ENCODE results near the gene UGT2A2. TPM values are rescaled to one million over a fixed set of nuclear protein-coding genes. Genes with fewer than 3 reads are reported as not detected.
A peak's percentile ranks its signal among the peaks of the same experiment; 100 is the strongest.

UGT2A2 gene
- total and polyA plus RNA-seq, 2 experiments from 2014 or later, result not detected

- TF ChIP-seq REST (IDR thresholded peaks at IDR 0.05; ENCODE audit: unreplicated experiment) (no peak), CREB1 (CRISPR knock-in tag; IDR thresholded peaks at IDR 0.05; ENCODE audit: low read depth) (no peak), CTCF (conservative IDR thresholded peaks at IDR 0.05; ENCODE audit: low read depth in 2 of 2) (no peak), NANOG (IDR thresholded peaks at IDR 0.05; ENCODE audit: borderline replicate concordance) (no peak), EZH2phosphoT487 (IDR thresholded peaks at IDR 0.05; ENCODE audit: unreplicated experiment) (no peak), ZNF114 (CRISPR knock-in tag; IDR thresholded peaks at IDR 0.05) (no peak)
Observed at GRCh38 chr4:69653147-69653546, 13.7 kb upstream of the UGT2A2 start, which contains the start of gene UGT2A1 (continued).

GRCh38 chr4:69650872-69651271, 11.4 kb upstream of the UGT2A2 start:
- no peaks in the 10 kb centered on the region for H3K36me3 Mint-ChIP-seq (ENCODE audit: low read depth)
- Histone ChIP-seq H4K20me1 (replicated peaks; ENCODE audit: insufficient read depth) (no peaks in the 10 kb centered on the region), H2AFZ (no peak overlapping the region)

GRCh38 chr4:69649629-69650028, 10.2 kb upstream of the UGT2A2 start:
- no peaks in the 10 kb centered on the region for H3K4me1 Mint-ChIP-seq
- H3K27ac Mint-ChIP-seq, result no peak overlapping the region
- TF ChIP-seq REST (IDR thresholded peaks at IDR 0.05; ENCODE audit: unreplicated experiment) (no peak), STAT1 (IDR thresholded peaks at IDR 0.05; ENCODE audit: unreplicated experiment) (no peak)

More at GRCh38 chr4:69650872-69651271, 11.4 kb upstream of the UGT2A2 start:
- TF ChIP-seq ZNF114 (CRISPR knock-in tag; IDR thresholded peaks at IDR 0.05) (no peak), ZNF331 (CRISPR knock-in tag; IDR thresholded peaks at IDR 0.05; ENCODE audit: low read depth) (no peak)
- Mint-ChIP-seq H3K4me1 (no peaks in the 10 kb centered on the region), H3K27ac (no peak overlapping the region), H3K9me3 (no peaks in the 10 kb centered on the region), H3K4me3 (no peak overlapping the region), H3K27me3 (ENCODE audit: insufficient read depth, low read depth, poor library complexity) (no peaks in the 10 kb centered on the region)
- no peak overlapping the region for H3K4me3 ChIP-seq
- ATAC-seq (no peak), DNase-seq (ENCODE audit: low spot score) (no peak)
- H3K36me3 ChIP-seq (ENCODE audit: insufficient read depth), result no peaks in the 10 kb centered on the region
- no peak overlapping the region for H3K4me2 ChIP-seq
- H3K79me2 ChIP-seq (replicated peaks; ENCODE audit: insufficient read depth), result no peaks in the 10 kb centered on the region
- no peaks in the 10 kb centered on the region for H3F3A ChIP-seq (replicated peaks; ENCODE audit: low read depth)
- no peaks in the 10 kb centered on the region for H3K9me2 ChIP-seq (ENCODE audit: insufficient read depth)
- no peaks in the 10 kb centered on the region for H3K27me3 ChIP-seq (ENCODE audit: insufficient read depth)
- H3K27ac ChIP-seq (ENCODE audit: low read depth), result no peak overlapping the region
- no peaks in the 10 kb centered on the region for H3K4me1 ChIP-seq (ENCODE audit: insufficient read depth)

More at GRCh38 chr4:69649629-69650028, 10.2 kb upstream of the UGT2A2 start:
- Histone ChIP-seq H3K27me3 (ENCODE audit: insufficient read depth) (no peaks in the 10 kb centered on the region), H3K36me3 (ENCODE audit: insufficient read depth) (no peaks in the 10 kb centered on the region), H3F3A (replicated peaks; ENCODE audit: low read depth) (no peaks in the 10 kb centered on the region), H2AFZ (0 out of 2 replicates have a peak overlapping the region, but pooled peaks have one; percentile 38), H3K79me2 (replicated peaks; ENCODE audit: insufficient read depth) (no peaks in the 10 kb centered on the region), H3K4me2 (no peak overlapping the region), H3K4me1 (ENCODE audit: insufficient read depth) (no peaks in the 10 kb centered on the region), H3K27ac (ENCODE audit: low read depth) (no peak overlapping the region), H3K9me2 (ENCODE audit: insufficient read depth) (no peaks in the 10 kb centered on the region), H3K4me3 (no peak overlapping the region), H4K20me1 (replicated peaks; ENCODE audit: insufficient read depth) (no peaks in the 10 kb centered on the region)
- no peaks in the 10 kb centered on the region for H3K27me3 Mint-ChIP-seq (ENCODE audit: insufficient read depth, low read depth, poor library complexity)
- H3K36me3 Mint-ChIP-seq (ENCODE audit: low read depth), result no peaks in the 10 kb centered on the region
- ATAC-seq (no peak), DNase-seq (ENCODE audit: low spot score) (no peak)
- no peaks in the 10 kb centered on the region for H3K9me3 Mint-ChIP-seq
- no peak overlapping the region for H3K4me3 Mint-ChIP-seq
